GM12878 (cell line): ENCODE measurements around the gene SLC25A11. TPM values are rescaled to one million over a fixed set of nuclear protein-coding genes. Genes with fewer than 3 reads are reported as not detected.
A peak's percentile ranks its signal among the peaks of the same experiment; 100 is the strongest.

Experiments
- ATAC-seq: fragments of 200-7000 bp; cut with Tn5 transposase; 3 replicates; pipeline ENCODE4 v1.9.1; 2020; ENCODE audit warnings: mild to moderate bottlenecking, moderate library complexity
- BruUV-seq: library from RNA; stranded (reverse); fragments of 400-500 nt; replicated peaks from 2 replicates; lab custom pipeline; 2021; lab: Mats Ljungman, UMichigan
- CTCF ChIA-PET: fragments of 300-600 bp; sonication (Branson Sonifier 250); formaldehyde crosslinking; extraction: SDS; loops from one replicate; lab custom pipeline; 2021; ENCODE audit warnings: inconsistent platforms; lab: Yijun Ruan, JAX
- POLR2A ChIA-PET: fragments of 350-600 bp; formaldehyde crosslinking; extraction: SDS; loops from one replicate; lab custom pipeline; 2021; ENCODE audit warnings: inconsistent platforms; lab: Charles Lee
- RAD21 ChIA-PET: fragments of 300-600 bp; sonication (Branson Sonifier 250); formaldehyde crosslinking; loops from one replicate; lab custom pipeline; 2023; ENCODE audit warnings: antibody characterized with exemption; ENCODE audit not compliant: unreplicated experiment; lab: Charles Lee
- SMC1A ChIA-PET: fragments of 300-600 bp; sonication (Branson Sonifier 250); formaldehyde crosslinking; loops from one replicate; lab custom pipeline; 2023; ENCODE audit not compliant: unreplicated experiment, uncharacterized antibody; lab: Charles Lee
- DNase-seq: peaks from one replicate; pipeline ENCODE4 v3.0.0-alpha.2; 2011; ENCODE audit warnings: low read depth, low spot score
- FAIRE-seq: peaks from 3 replicates; lab custom pipeline; 2011; peaks lifted over from hg19 to GRCh38; lab: Jason Lieb, UNC
- H2AFZ ChIP-seq: 2 replicates; pipeline ENCODE4 v1.6.0; 2011; ENCODE audit warnings: low read depth, low read length, control low read depth; ENCODE audit not compliant: control insufficient read depth
- H3K27ac ChIP-seq: 2 replicates; pipeline ENCODE4 v1.5.1; 2011; ENCODE audit warnings: control low read depth; ENCODE audit not compliant: control insufficient read depth, insufficient read depth
- H3K27me3 ChIP-seq, 2 experiments: replicated peaks in 1 of 2; 2 replicates each; pipeline versions ENCODE4 v1.6.0 to v1.6.1; 2011; ENCODE audit warnings: low read length in 1 of 2; ENCODE audit not compliant: control insufficient read depth in 2 of 2, insufficient read depth in 2 of 2
- H3K36me3 ChIP-seq, 2 experiments: 2 replicates each; pipeline ENCODE4 v1.5.1; 2011; ENCODE audit warnings: low read length in 1 of 2; ENCODE audit not compliant: control insufficient read depth in 2 of 2, insufficient read depth in 2 of 2
- H3K4me1 ChIP-seq: 2 replicates; pipeline ENCODE4 v1.6.1; 2011; ENCODE audit warnings: mild to moderate bottlenecking, low read length, moderate library complexity, mixed read lengths; ENCODE audit not compliant: control insufficient read depth, insufficient read depth
- H3K4me2 ChIP-seq: 2 replicates; pipeline ENCODE4 v1.6.0; 2011; ENCODE audit warnings: control low read depth; ENCODE audit not compliant: control insufficient read depth, insufficient read depth
- H3K4me3 ChIP-seq: fragments of 200-600 bp; sonication (generic); 2 replicates; pipeline ENCODE4 v1.5.1; 2016
- H3K79me2 ChIP-seq: 2 replicates; pipeline ENCODE4 v1.6.0; 2011; ENCODE audit warnings: low read length; ENCODE audit not compliant: control insufficient read depth, insufficient read depth
- H3K9ac ChIP-seq: 2 replicates; pipeline ENCODE4 v1.8.0; 2011; ENCODE audit warnings: low read length, control low read depth, mixed read lengths; ENCODE audit not compliant: control insufficient read depth, insufficient read depth
- H3K9me3 ChIP-seq: replicated peaks from 3 replicates; pipeline ENCODE4 v1.5.1; 2011; ENCODE audit warnings: mild to moderate bottlenecking, low read length; ENCODE audit not compliant: control insufficient read depth, insufficient read depth
- H4K20me1 ChIP-seq: 2 replicates; pipeline ENCODE4 v1.6.0; 2011; ENCODE audit not compliant: control insufficient read depth, insufficient read depth
- BMI1 ChIP-seq: fragments of 450-650 bp; IDR thresholded peaks from 2 replicates; pipeline ENCODE4 v1.6.1; 2016; ENCODE audit warnings: mild to moderate bottlenecking, moderate library complexity, borderline replicate concordance
- CBFB ChIP-seq: IDR thresholded peaks from 2 replicates; pipeline ENCODE4 v1.6.1; 2016; ENCODE audit warnings: antibody characterized with exemption, low read depth
- EP300 ChIP-seq, 2 experiments: fragments of 150-350 bp in 1 of 2; IDR thresholded peaks; 2 replicates each; pipeline ENCODE4 v1.6.1; 2011 to 2012; ENCODE audit warnings: low read depth in 2 of 2, low read length in 2 of 2, borderline replicate concordance in 1 of 2, improper control_type of control experiment in 1 of 2, inconsistent platforms in 1 of 2; ENCODE audit not compliant: control insufficient read depth in 1 of 2
- FOXM1 ChIP-seq: IDR thresholded peaks from 2 replicates; pipeline ENCODE4 v1.6.1; 2012; ENCODE audit warnings: low read depth, mild to moderate bottlenecking, inconsistent platforms, low read length, moderate library complexity
- HCFC1 ChIP-seq: fragments of 150-350 bp; IDR thresholded peaks from 2 replicates; pipeline ENCODE4 v1.6.1; 2014; ENCODE audit warnings: low read length
- IKZF2 ChIP-seq, 2 experiments: fragments of 450-650 bp; IDR thresholded peaks; 2 replicates each; pipeline ENCODE4 v1.6.1; 2017; ENCODE audit warnings: mild to moderate bottlenecking in 2 of 2, moderate library complexity in 2 of 2
- KDM1A ChIP-seq: fragments of 200-600 bp; sonication (generic); IDR thresholded peaks from 2 replicates; pipeline ENCODE4 v1.6.1; 2016; ENCODE audit warnings: borderline replicate concordance
- LARP7 ChIP-seq: fragments of 450-650 bp; IDR thresholded peaks from 2 replicates; pipeline ENCODE4 v1.6.1; 2017; ENCODE audit warnings: mild to moderate bottlenecking
- MEF2A ChIP-seq: IDR thresholded peaks from 2 replicates; pipeline ENCODE4 v1.6.1; 2011; ENCODE audit warnings: low read depth, mild to moderate bottlenecking, low read length, moderate library complexity; ENCODE audit not compliant: insufficient read depth
- NR2C1 ChIP-seq: fragments of 450-650 bp; IDR thresholded peaks from 2 replicates; pipeline ENCODE4 v1.6.1; 2017; ENCODE audit warnings: antibody characterized with exemption, mild to moderate bottlenecking, moderate library complexity
- NR2F1 ChIP-seq: fragments of 450-650 bp; conservative IDR thresholded peaks from 2 replicates; pipeline ENCODE4 v1.6.1; 2017; ENCODE audit warnings: mild to moderate bottlenecking
- PAX5 ChIP-seq: IDR thresholded peaks from 2 replicates; pipeline ENCODE4 v1.6.1; 2011; ENCODE audit warnings: low read depth, low read length, borderline replicate concordance
- POLR2A ChIP-seq: IDR thresholded peaks from 2 replicates; pipeline ENCODE4 v1.6.1; 2011; ENCODE audit warnings: low read depth, mild to moderate bottlenecking, low read length
- POLR2AphosphoS5 ChIP-seq: IDR thresholded peaks from 2 replicates; pipeline ENCODE4 v1.6.1; 2011; ENCODE audit warnings: mild to moderate bottlenecking, low read length, inconsistent platforms
- RAD21 ChIP-seq: IDR thresholded peaks from 2 replicates; pipeline ENCODE4 v1.6.1; 2011; ENCODE audit warnings: mild to moderate bottlenecking, low read depth, low read length, moderate library complexity; ENCODE audit not compliant: insufficient read depth
- RAD51 ChIP-seq: fragments of 450-650 bp; IDR thresholded peaks from 2 replicates; pipeline ENCODE4 v1.6.1; 2016; ENCODE audit warnings: moderate library complexity, mild to moderate bottlenecking, inconsistent platforms
- RFX5 ChIP-seq: IDR thresholded peaks from 2 replicates; pipeline ENCODE4 v1.6.1; 2011; ENCODE audit warnings: low read depth, low read length, improper control_type of control experiment
- SUZ12 ChIP-seq: fragments of 200-600 bp; sonication (generic); IDR thresholded peaks from one replicate; pipeline ENCODE4 v1.6.1; 2018; ENCODE audit warnings: antibody characterized with exemption, mild to moderate bottlenecking; ENCODE audit not compliant: unreplicated experiment
- ZNF384 ChIP-seq: IDR thresholded peaks from 2 replicates; pipeline ENCODE4 v1.6.1; 2012; ENCODE audit warnings: low read depth, mild to moderate bottlenecking, low read length, improper control_type of control experiment, borderline replicate concordance
- ZZZ3 ChIP-seq: IDR thresholded peaks from 2 replicates; pipeline ENCODE4 v1.6.1; 2011; ENCODE audit warnings: low read depth; ENCODE audit not compliant: control insufficient read depth, insufficient read length
- WGBS: methylation state at CpG from one replicate; pipeline ENCODE4 v1.1.6; 2016; ENCODE audit warnings: low lambda C conversion rate; ENCODE audit not compliant: insufficient replicate concordance, insufficient coverage; ENCODE audit errors: missing lambda C conversion rate; 5-methylcytosine and 5-hydroxymethylcytosine counted together
- in situ Hi-C: fragments of 300-500 bp; cut with MboI; formaldehyde crosslinking; loops from 9 replicates; pipeline ENCODE4 v1.14.3; 2018; ENCODE audit warnings: mixed read lengths
- intact Hi-C: fragments of 100-400 bp; cut with micrococcal nuclease; formaldehyde crosslinking; loops from one replicate; pipeline ENCODE4 v1.14.2; 2022; ENCODE audit not compliant: unreplicated experiment
- polyA plus RNA-seq, 11 experiments: library from polyadenylated mRNA; depleted of rRNA in 4 of 11; unstranded in 6 of 11; stranded (reverse) in 5 of 11; fragments of >200 nt; fragmentation: Nextera tagmentation in 4 of 11; fragmentation: Illumina TruSeq in 1 of 11; extraction: Ambion mirVana in 4 of 11; extraction: Trizol in 1 of 11; gene quantifications; 1 replicate in 1 of 11; 2 replicates in 10 of 11; pipeline versions ENCODE4 v1.2.1 to v1.2.3, GENCODE V29; 2011 to 2016; ENCODE audit warnings: inconsistent platforms in 2 of 11, missing spikeins in 2 of 11, low read depth in 1 of 11
- total RNA-seq, 4 experiments: library from RNA; depleted of rRNA in 3 of 4; stranded (reverse); fragments of >200 nt in 3 of 4; fragmentation: Illumina TruSeq in 1 of 4; extraction: Trizol in 1 of 4; gene quantifications; 2 replicates each; pipeline versions ENCODE4 v1.2.1 to v1.2.3, GENCODE V29; 2013 to 2021
- TF ChIP-seq, protein P1 (sequence below): fragments of 450-650 bp; IDR thresholded peaks from 2 replicates; pipeline ENCODE4 v1.6.1; 2014; ENCODE audit warnings: mild to moderate bottlenecking
- TF ChIP-seq, protein P2 (sequence below): fragments of 450-650 bp; IDR thresholded peaks from 2 replicates; pipeline ENCODE4 v1.6.1; 2017; ENCODE audit warnings: mild to moderate bottlenecking, low read depth, inconsistent platforms; ENCODE audit not compliant: poor library complexity, severe bottlenecking

Gene SLC25A11
- total and polyA plus RNA-seq, 10 of the 15 experiments (the other 5 are each of a cell fraction or from before 2014, with no cell fraction given) = 5.8 to 142 (median 65.0) TPM

DNA sequence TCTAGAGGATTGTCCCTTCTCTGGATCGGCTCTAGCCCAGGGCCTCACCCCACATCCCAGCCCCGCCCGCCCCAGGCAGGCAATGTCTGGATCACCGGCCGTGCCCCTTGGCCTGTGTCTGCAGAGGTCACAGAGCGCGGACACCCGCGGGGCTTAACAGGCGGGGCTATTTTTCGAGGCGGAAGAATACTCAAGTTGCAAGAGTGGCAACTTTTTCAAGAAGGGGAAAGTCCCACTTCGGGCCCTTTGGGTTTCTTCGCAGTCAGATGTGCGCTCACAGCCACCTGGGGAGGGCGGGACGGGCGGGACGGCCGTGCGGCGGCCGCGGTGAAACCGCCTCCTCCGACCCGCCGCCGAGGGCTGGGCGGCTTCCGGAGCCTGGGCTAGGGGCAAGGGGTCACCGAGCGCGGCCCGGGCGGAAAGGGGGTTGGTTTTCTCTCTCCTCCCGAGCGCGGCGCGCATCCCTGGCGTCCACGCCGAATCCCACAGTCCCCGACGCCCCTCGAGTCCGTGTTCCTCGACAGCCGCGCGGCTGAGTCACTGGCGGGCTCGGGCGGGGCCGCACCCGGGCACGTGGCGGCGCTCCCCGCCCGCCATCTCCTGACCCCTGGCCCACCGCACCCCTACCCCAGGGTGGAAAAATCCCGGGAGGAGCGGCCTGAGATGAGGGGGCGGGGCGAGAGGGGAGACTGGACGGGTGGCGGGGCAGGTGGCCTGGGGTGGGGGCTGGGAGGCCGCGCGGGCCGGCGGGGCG lies 9.7 kb upstream of the SLC25A11 start:
- Histone ChIP-seq H3K9me3 (no peaks in the 10 kb centered on the region), H3K9ac (peak overlapping the region; percentile 83), H4K20me1 (peaks cover 5% of the 10 kb centered on the region), H3K27me3 (no peaks in the 10 kb centered on the region), H3K79me2 (peaks cover 53% of the 10 kb centered on the region), H2AFZ (peak overlapping the region; percentile 61), H3K4me1 (peaks cover 28% of the 10 kb centered on the region), H3K4me2 (peak overlapping the region; percentile 80), H3K36me3 (peaks cover 10 to 12% of the 10 kb centered on the region in 2 experiments), H3K27ac (peak overlapping the region; percentile 85), H3K4me3 (peak overlapping the region; percentile 96)
- FAIRE-seq (no peak), ATAC-seq (peak; percentile 44), DNase-seq (no peak)
- in situ Hi-C loops (no loop called here), intact Hi-C loops (loop anchor here (1.0 to 2.0 kb wide), 2 partner anchors 18 to 47 kb away; partner anchors contain the start of genes INCA1, KIF1C and SPAG7)
- CTCF ChIA-PET = interaction anchor here (3.3 to 3.4 kb wide), 2 partner anchors 17 kb away, joined by 13 to 23 read pairs; partner anchors contain the start of gene SPAG7
- SMC1A ChIA-PET = interaction anchor here (0.9 to 7.1 kb wide), 4 partner anchors 17 to 112 kb away, joined by 3 to 50 read pairs (median 14); partner anchors contain the start of gene SPAG7
- no TSS peak for BruUV-seq
- RAD21 ChIA-PET = interaction anchor here (0.9 to 9.8 kb wide), 4 partner anchors 9 to 40 kb away, joined by 4 to 73 read pairs (median 10); partner anchors contain the start of genes RNF167, SLC25A11 and SPAG7
- 0% methylated on average over 40 of the region's 75 CpGs for WGBS
- POLR2A ChIA-PET = interaction anchor here (1.0 to 17.5 kb wide), 4 partner anchors 10 to 79 kb away, joined by 4 to 272 read pairs (median 18); partner anchors contain the start of genes RNF167, SLC25A11 and SPAG7
- TF ChIP-seq PAX5 (0 out of 2 replicates have a peak, but pooled peaks have one; percentile 0), RAD51 (no peak), CBFB (no peak), HCFC1 (peak; percentile 11), SUZ12 (no peak), KDM1A (no peak), FOXM1 (no peak), LARP7 (no peak), POLR2AphosphoS5 (peak; percentile 5; the same call in 1 of the 2 replicates), NR2C1 (peak; percentile 23; the same call in 1 of the 2 replicates), ZNF384 (peak; percentile 72; the same call in 1 of the 2 replicates), MEF2A (0 out of 2 replicates have a peak, but pooled peaks have one; percentile 32), NR2F1 (peak; percentile 98), RAD21 (no peak), EP300 (IDR thresholded peaks at IDR 0.05; ENCODE audit: borderline replicate concordance in 1 of 2, control insufficient read depth in 1 of 2, low read depth in 2 of 2, low read length in 2 of 2) (0 out of 4 replicates have a peak, but pooled peaks of 1 of the 2 experiments have one; percentile 33), ZZZ3 (no peak), RFX5 (no peak), BMI1 (no peak), IKZF2 (IDR thresholded peaks at IDR 0.05) (0 out of 4 replicates have a peak, but pooled peaks of 1 of the 2 experiments have one; percentile 15), POLR2A (peak; percentile 83)
- TF ChIP-seq, protein P1, sequence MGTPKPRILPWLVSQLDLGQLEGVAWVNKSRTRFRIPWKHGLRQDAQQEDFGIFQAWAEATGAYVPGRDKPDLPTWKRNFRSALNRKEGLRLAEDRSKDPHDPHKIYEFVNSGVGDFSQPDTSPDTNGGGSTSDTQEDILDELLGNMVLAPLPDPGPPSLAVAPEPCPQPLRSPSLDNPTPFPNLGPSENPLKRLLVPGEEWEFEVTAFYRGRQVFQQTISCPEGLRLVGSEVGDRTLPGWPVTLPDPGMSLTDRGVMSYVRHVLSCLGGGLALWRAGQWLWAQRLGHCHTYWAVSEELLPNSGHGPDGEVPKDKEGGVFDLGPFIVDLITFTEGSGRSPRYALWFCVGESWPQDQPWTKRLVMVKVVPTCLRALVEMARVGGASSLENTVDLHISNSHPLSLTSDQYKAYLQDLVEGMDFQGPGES = no peak
- TF ChIP-seq, protein P2, sequence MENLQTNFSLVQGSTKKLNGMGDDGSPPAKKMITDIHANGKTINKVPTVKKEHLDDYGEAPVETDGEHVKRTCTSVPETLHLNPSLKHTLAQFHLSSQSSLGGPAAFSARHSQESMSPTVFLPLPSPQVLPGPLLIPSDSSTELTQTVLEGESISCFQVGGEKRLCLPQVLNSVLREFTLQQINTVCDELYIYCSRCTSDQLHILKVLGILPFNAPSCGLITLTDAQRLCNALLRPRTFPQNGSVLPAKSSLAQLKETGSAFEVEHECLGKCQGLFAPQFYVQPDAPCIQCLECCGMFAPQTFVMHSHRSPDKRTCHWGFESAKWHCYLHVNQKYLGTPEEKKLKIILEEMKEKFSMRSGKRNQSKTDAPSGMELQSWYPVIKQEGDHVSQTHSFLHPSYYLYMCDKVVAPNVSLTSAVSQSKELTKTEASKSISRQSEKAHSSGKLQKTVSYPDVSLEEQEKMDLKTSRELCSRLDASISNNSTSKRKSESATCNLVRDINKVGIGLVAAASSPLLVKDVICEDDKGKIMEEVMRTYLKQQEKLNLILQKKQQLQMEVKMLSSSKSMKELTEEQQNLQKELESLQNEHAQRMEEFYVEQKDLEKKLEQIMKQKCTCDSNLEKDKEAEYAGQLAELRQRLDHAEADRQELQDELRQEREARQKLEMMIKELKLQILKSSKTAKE = no peak
